Stimulated activated CD4-positive, alpha-beta T cell treated with anti-CD3 and anti-CD28 coated beads, Interleukin-1b, Interleukin-23, amount 100 ng/mL, for 24 hours (primary cell): ENCODE data around the gene ARFGEF2.
A peak's percentile ranks its signal among the peaks of the same experiment; 100 is the strongest.
"Not testable (repeated sequence)": the region's sequence is repeated elsewhere in the genome, so short reads cannot be mapped to it uniquely, and the experiment has no call there.

Source experiments
- DNase-seq, 4 experiments: peaks; one replicate each; pipeline ENCODE4 v3.0.0-alpha.2; 2020; ENCODE audit warnings: low read depth in 4 of 4, low spot score in 1 of 4

Gene ARFGEF2

GRCh38 chr20:48990467-48990866, 69.0 kb downstream of the ARFGEF2 start:
- no peak for DNase-seq

- no peak for DNase-seq
These were observed 74.1 kb downstream of the ARFGEF2 start for GRCh38 chr20:48995589-48995988.

GRCh38 chr20:48999890-49000870, 78.7 kb downstream of the ARFGEF2 start:
- no peak for DNase-seq

GRCh38 chr20:49001741-49002140, 80.2 kb downstream of the ARFGEF2 start:
- DNase-seq, result no peak

- DNase-seq, result no peak
These were observed 85.0 kb downstream of the ARFGEF2 start for GRCh38 chr20:49006446-49006980.

- no peak for DNase-seq
These were observed 88.6 kb downstream of the ARFGEF2 start for GRCh38 chr20:49009899-49010631.

GRCh38 chr20:49024220-49024619, 102.7 kb downstream of the ARFGEF2 start:
- no peak for DNase-seq

GRCh38 chr20:49028177-49028576, 106.7 kb downstream of the ARFGEF2 start:
- DNase-seq, result not testable (repeated sequence)

- DNase-seq, result no peak
These were observed 107.2 kb downstream of the ARFGEF2 start for GRCh38 chr20:49028684-49029083.

- no peak for DNase-seq
These were observed 107.7 kb downstream of the ARFGEF2 start for GRCh38 chr20:49029203-49029602.

GRCh38 chr20:49030954-49031619, 109.6 kb downstream of the ARFGEF2 start:
- no peak for DNase-seq

- no peak for DNase-seq
These were observed 110.9 kb downstream of the ARFGEF2 start for GRCh38 chr20:49032455-49032854.

- no peak for DNase-seq
These were observed 112.7 kb downstream of the ARFGEF2 start for GRCh38 chr20:49034070-49034732.

- DNase-seq, result no peak
These were observed 116.5 kb downstream of the ARFGEF2 start for GRCh38 chr20:49037962-49038387.

GRCh38 chr20:49039854-49040253, 118.3 kb downstream of the ARFGEF2 start:
- no peak for DNase-seq

GRCh38 chr20:49043000-49043399, 121.5 kb downstream of the ARFGEF2 start:
- no peak for DNase-seq

GRCh38 chr20:49045440-49046086, 124.1 kb downstream of the ARFGEF2 start:
- DNase-seq, result no peak

GRCh38 chr20:49046087-49046900, 124.8 kb downstream of the ARFGEF2 start, which contains the start of gene CSE1L:
Gene CSE1L, plus strand, starts transcription at chr20:49046312. Its CDS starts 12,152 bp downstream, at chr20:49058464.
- peak; percentile 85 to 95 (median 90) for DNase-seq

- DNase-seq, result no peak
These were observed 130.8 kb downstream of the ARFGEF2 start for GRCh38 chr20:49052334-49052733.
